HCT116 (cell line): ENCODE results near the gene FRMPD4. TPM values are rescaled to one million over a fixed set of nuclear protein-coding genes. Genes with fewer than 3 reads are reported as not detected.

Experiments used
- ATAC-seq: fragments of 200-7000 bp; cut with Tn5 transposase; 2 replicates; pipeline ENCODE4 v1.9.1; 2020; ENCODE audit warnings: mild to moderate bottlenecking, moderate library complexity
- Bru-seq: library from RNA; stranded (reverse); fragments of 400-500 nt; gene quantifications from one replicate; lab custom pipeline; 2021; lab: Mats Ljungman, UMichigan
- BruChase-seq, 2 experiments: library from RNA; stranded (reverse); fragments of 400-500 nt; gene quantifications; one replicate each; lab custom pipeline; 2021; lab: Mats Ljungman, UMichigan
- BruUV-seq: library from RNA; stranded (reverse); fragments of 400-500 nt; replicated peaks from 2 replicates; lab custom pipeline; 2021; lab: Mats Ljungman, UMichigan
- CTCF ChIA-PET: fragments of 300-600 bp; sonication (Branson Sonifier 250); formaldehyde crosslinking; loops from one replicate; lab custom pipeline; 2021; ENCODE audit warnings: antibody characterized with exemption; lab: Charles Lee
- POLR2A ChIA-PET: fragments of 300-600, 350-600 bp; sonication (Branson Sonifier 250); formaldehyde crosslinking; loops from one replicate; lab custom pipeline; 2021; ENCODE audit warnings: antibody characterized with exemption; lab: Charles Lee
- RAD21 ChIA-PET, 2 experiments: fragments of 300-600 bp; sonication (Branson Sonifier 250); formaldehyde crosslinking; loops; one replicate each; lab custom pipeline; 2023; ENCODE audit warnings: low total read pairs in 2 of 2; ENCODE audit not compliant: uncharacterized antibody in 2 of 2, unreplicated experiment in 2 of 2, low non-redundant PET in 1 of 2; lab: Charles Lee
- DNase-seq: peaks from one replicate; pipeline ENCODE4 v3.0.0-alpha.2; 2010; ENCODE audit warnings: low read depth, low spot score
- H2AFZ ChIP-seq: fragments of 200-600 bp; shearing (Covaris generic), sonication (generic); 2 replicates; pipeline ENCODE4 v1.6.1; 2017; ENCODE audit warnings: low read depth, mixed run types, mixed read lengths, antibody characterized with exemption, low read length; ENCODE audit not compliant: poor library complexity, severe bottlenecking
- H3K27ac ChIP-seq: 2 replicates; pipeline ENCODE4 v1.5.1; 2012; ENCODE audit warnings: low read depth, low read length
- H3K27me3 ChIP-seq: fragments of 200-600 bp; sonication (generic); 2 replicates; pipeline ENCODE4 v1.6.1; 2016; ENCODE audit warnings: mixed run types, low read length, mixed read lengths; ENCODE audit not compliant: insufficient read depth
- H3K36me3 ChIP-seq, 2 experiments: fragments of 200-500 bp in 1 of 2; fragments of 200-600 bp in 1 of 2; sonication (Bioruptor generic) in 1 of 2; sonication (generic) in 1 of 2; 2 replicates each; pipeline versions ENCODE4 v1.5.1 to v1.6.1; 2014 to 2016; ENCODE audit warnings: low read length in 2 of 2, inconsistent platforms in 1 of 2, mixed read lengths in 1 of 2, mixed run types in 1 of 2; ENCODE audit not compliant: insufficient read depth in 2 of 2, control insufficient read depth in 1 of 2
- H3K4me1 ChIP-seq, 2 experiments: fragments of 200-600 bp in 1 of 2; sonication (generic) in 1 of 2; 2 replicates each; pipeline versions ENCODE4 v1.5.1 to v1.6.1; 2012 to 2017; ENCODE audit warnings: low read length in 2 of 2, inconsistent platforms in 1 of 2, mild to moderate bottlenecking in 1 of 2, mixed read lengths in 1 of 2, mixed run types in 1 of 2, moderate library complexity in 1 of 2; ENCODE audit not compliant: insufficient read depth in 2 of 2, control insufficient read depth in 1 of 2
- H3K4me2 ChIP-seq: fragments of 200-600 bp; sonication (generic); 2 replicates; pipeline ENCODE4 v1.6.1; 2017; ENCODE audit warnings: mixed run types, low read length, mixed read lengths
- H3K4me3 ChIP-seq, 2 experiments: fragments of 200-600 bp in 1 of 2; sonication (generic) in 1 of 2; replicated peaks in 1 of 2; 2 replicates each; pipeline ENCODE4 v1.5.1; 2011 to 2016; ENCODE audit warnings: low read length in 2 of 2, control low read depth in 1 of 2, low read depth in 1 of 2, mild to moderate bottlenecking in 1 of 2, mixed read lengths in 1 of 2, mixed run types in 1 of 2
- H3K79me2 ChIP-seq: fragments of 200-600 bp; sonication (generic); 2 replicates; pipeline ENCODE4 v1.6.1; 2017; ENCODE audit warnings: mild to moderate bottlenecking, mixed run types, low read length, moderate library complexity, mixed read lengths; ENCODE audit not compliant: insufficient read depth
- H3K9ac ChIP-seq: fragments of 200-600 bp; sonication (generic); 2 replicates; pipeline ENCODE4 v1.6.1; 2016; ENCODE audit warnings: low read length, mixed read lengths
- H3K9me2 ChIP-seq: fragments of 200-600 bp; sonication (generic), shearing (Covaris generic); 2 replicates; pipeline ENCODE4 v1.6.1; 2017; ENCODE audit warnings: mixed run types, mild to moderate bottlenecking, moderate library complexity; ENCODE audit not compliant: insufficient read depth
- H3K9me3 ChIP-seq, 2 experiments: fragments of 200-500 bp in 1 of 2; fragments of 200-600 bp in 1 of 2; sonication (Bioruptor generic) in 1 of 2; sonication (generic) in 1 of 2; 2 replicates each; pipeline ENCODE4 v1.6.1; 2014 to 2017; ENCODE audit warnings: low read length in 2 of 2, mixed read lengths in 2 of 2, inconsistent platforms in 1 of 2, low read depth in 1 of 2, mild to moderate bottlenecking in 1 of 2, mixed run types in 1 of 2, moderate library complexity in 1 of 2; ENCODE audit not compliant: control insufficient read depth in 1 of 2, insufficient read depth in 1 of 2
- H4K20me1 ChIP-seq: fragments of 200-600 bp; sonication (generic), shearing (Covaris generic); 2 replicates; pipeline ENCODE4 v1.6.1; 2017; ENCODE audit warnings: mixed run types, mild to moderate bottlenecking, moderate library complexity; ENCODE audit not compliant: insufficient read depth
- CBX3 ChIP-seq: IDR thresholded peaks from 2 replicates; pipeline ENCODE4 v1.6.1; 2012; ENCODE audit warnings: low read depth
- CEBPB ChIP-seq: IDR thresholded peaks from 2 replicates; pipeline ENCODE4 v1.6.1; 2012; ENCODE audit warnings: low read depth
- EGR1 ChIP-seq: IDR thresholded peaks from 2 replicates; pipeline ENCODE4 v1.6.1; 2012; ENCODE audit warnings: low read depth
- ELF1 ChIP-seq: IDR thresholded peaks from 2 replicates; pipeline ENCODE4 v1.6.1; 2012; ENCODE audit warnings: low read depth, borderline replicate concordance
- EZH2phosphoT487 ChIP-seq: fragments of 200-600 bp; IDR thresholded peaks from 2 replicates; pipeline ENCODE4 v1.6.1; 2018; ENCODE audit warnings: antibody characterized with exemption, borderline replicate concordance
- JUND ChIP-seq: IDR thresholded peaks from 2 replicates; pipeline ENCODE4 v1.6.1; 2012
- RAD21 ChIP-seq: IDR thresholded peaks from 2 replicates; pipeline ENCODE4 v1.6.1; 2012; ENCODE audit warnings: low read depth, mild to moderate bottlenecking
- REST ChIP-seq: IDR thresholded peaks from 2 replicates; pipeline ENCODE4 v1.6.1; 2012; ENCODE audit warnings: low read depth
- SIN3A ChIP-seq: IDR thresholded peaks from 2 replicates; pipeline ENCODE4 v1.6.1; 2012; ENCODE audit warnings: low read depth
- TCF7L2 ChIP-seq: IDR thresholded peaks from 2 replicates; pipeline ENCODE4 v1.7.0; 2011; ENCODE audit warnings: borderline replicate concordance, inconsistent platforms; ENCODE audit not compliant: insufficient read depth, insufficient read length; ENCODE audit errors: extremely low read depth
- YY1 ChIP-seq: IDR thresholded peaks from 2 replicates; pipeline ENCODE4 v1.6.1; 2011; ENCODE audit warnings: low read length, low read depth, moderate library complexity, mild to moderate bottlenecking; ENCODE audit not compliant: insufficient replicate concordance; ENCODE audit errors: extremely low read depth
- ZNF274 ChIP-seq: fragments of 200-500 bp; sonication (Bioruptor generic); IDR thresholded peaks from 2 replicates; pipeline ENCODE4 v1.6.1; 2014; ENCODE audit warnings: mild to moderate bottlenecking, low read depth, low read length, inconsistent platforms
- intact Hi-C: fragments of 100-400 bp; cut with micrococcal nuclease; formaldehyde crosslinking; loops from 2 replicates; pipeline ENCODE4 v1.10.0; 2022
- long read RNA-seq: library from polyadenylated mRNA; unstranded; transcript quantifications from one replicate; pipeline ENCODE4 v2.0.0, GENCODE V29; 2021; ENCODE audit not compliant: unreplicated experiment
- polyA plus RNA-seq: library from polyadenylated mRNA; unstranded; fragments of >200 nt; gene quantifications from 2 replicates; pipeline ENCODE4 v1.2.1, GENCODE V29; 2012; ENCODE audit warnings: missing spikeins
- total RNA-seq: library from RNA; stranded (reverse); gene quantifications from one replicate; pipeline ENCODE4 v1.2.1, GENCODE V29; 2021; ENCODE audit not compliant: unreplicated experiment
- TF ChIP-seq, protein P1 (sequence below): IDR thresholded peaks from 2 replicates; pipeline ENCODE4 v1.6.1; 2011; ENCODE audit warnings: mild to moderate bottlenecking, low read length, moderate library complexity; ENCODE audit not compliant: insufficient replicate concordance; ENCODE audit errors: extremely low read depth

The FRMPD4 gene
- not detected for total RNA-seq
- polyA plus RNA-seq = not detected in 2 replicates
- Bru-seq, nascent RNA = percentile 1 among the genes with signal in this experiment
- BruChase-seq, experiment 1, labeled RNA remaining after a 6-hour chase = percentile 2 among the genes with signal in this experiment
- BruChase-seq, experiment 2, labeled RNA remaining after a 2-hour chase = percentile 1 among the genes with signal in this experiment
- long read RNA-seq = 0 reads

GRCh38 chrX:12138361-12139313 is at the start of gene FRMPD4:
TSS of gene FRMPD4 (plus strand) at chrX:12138473. CDS start at chrX:12138972, 499 bp downstream.
- H3K4me1 ChIP-seq = no peaks in the 10 kb centered on the region

More at GRCh38 chrX:12138361-12139313, at the start of gene FRMPD4:
- Histone ChIP-seq H3K79me2 (no peaks in the 10 kb centered on the region), H3K36me3 (no peaks in the 10 kb centered on the region), H3K9me3 (no peaks in the 10 kb centered on the region), H3K4me2 (no peak within 1 kb of the TSS), H3K9ac (no peak within 1 kb of the TSS), H3K27me3 (no peaks in the 10 kb centered on the region), H3K4me3 (no peak within 1 kb of the TSS), H2AFZ (no peak within 1 kb of the TSS), H3K9me2 (no peaks in the 10 kb centered on the region), H3K27ac (no peak within 1 kb of the TSS), H4K20me1 (no peaks in the 10 kb centered on the region)
- ChIA-PET RAD21 (no interaction called here), POLR2A (no interaction called here), CTCF (no interaction called here)
- BruUV-seq = no TSS peak
- TF ChIP-seq TCF7L2 = no peak
- no peak for TF ChIP-seq RAD21
- TF ChIP-seq YY1 = no peak
- TF ChIP-seq JUND = no peak
- no peak for TF ChIP-seq EGR1
- no peak for TF ChIP-seq REST
- TF ChIP-seq, protein P1, sequence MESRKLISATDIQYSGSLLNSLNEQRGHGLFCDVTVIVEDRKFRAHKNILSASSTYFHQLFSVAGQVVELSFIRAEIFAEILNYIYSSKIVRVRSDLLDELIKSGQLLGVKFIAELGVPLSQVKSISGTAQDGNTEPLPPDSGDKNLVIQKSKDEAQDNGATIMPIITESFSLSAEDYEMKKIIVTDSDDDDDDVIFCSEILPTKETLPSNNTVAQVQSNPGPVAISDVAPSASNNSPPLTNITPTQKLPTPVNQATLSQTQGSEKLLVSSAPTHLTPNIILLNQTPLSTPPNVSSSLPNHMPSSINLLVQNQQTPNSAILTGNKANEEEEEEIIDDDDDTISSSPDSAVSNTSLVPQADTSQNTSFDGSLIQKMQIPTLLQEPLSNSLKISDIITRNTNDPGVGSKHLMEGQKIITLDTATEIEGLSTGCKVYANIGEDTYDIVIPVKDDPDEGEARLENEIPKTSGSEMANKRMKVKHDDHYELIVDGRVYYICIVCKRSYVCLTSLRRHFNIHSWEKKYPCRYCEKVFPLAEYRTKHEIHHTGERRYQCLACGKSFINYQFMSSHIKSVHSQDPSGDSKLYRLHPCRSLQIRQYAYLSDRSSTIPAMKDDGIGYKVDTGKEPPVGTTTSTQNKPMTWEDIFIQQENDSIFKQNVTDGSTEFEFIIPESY = no peak
- no peak for TF ChIP-seq EZH2phosphoT487
- TF ChIP-seq CEBPB = no peak
- TF ChIP-seq ELF1 = no peak
- no peak for TF ChIP-seq SIN3A
- TF ChIP-seq ZNF274 = no peak
- TF ChIP-seq CBX3 = no peak
- ATAC-seq = no peak
- no peak for DNase-seq
- intact Hi-C loops = no loop called here
